K562 (cell line): ENCODE measurements around the gene IP6K2. TPM values are rescaled to one million over a fixed set of nuclear protein-coding genes. Genes with fewer than 3 reads are reported as not detected.

ENCODE experiments used
- BCOR ChIP-seq: fragments of 450-650 bp; IDR thresholded peaks from 2 replicates; pipeline ENCODE4 v1.6.1; 2016
- BRD4 ChIP-seq: fragments of 200-600 bp; sonication (generic); IDR thresholded peaks from 2 replicates; pipeline ENCODE4 v1.6.1; 2017; ENCODE audit warnings: inconsistent platforms
- CLOCK ChIP-seq: fragments of 250-450 bp; sonication (Bioruptor Pico); IDR thresholded peaks from 2 replicates; pipeline ENCODE4 v1.4.0; 2020; ENCODE audit warnings: mild to moderate bottlenecking, moderate library complexity, borderline replicate concordance
- CREB1 ChIP-seq, 2 experiments: sonication (generic) in 1 of 2; formaldehyde crosslinking in 1 of 2; IDR thresholded peaks; 2 replicates each; pipeline versions ENCODE4 v1.6.1 to v1.8.0; 2012 to 2022; ENCODE audit warnings: inconsistent platforms in 1 of 2, mild to moderate bottlenecking in 1 of 2, missing genetic modification reagents in 1 of 2, moderate library complexity in 1 of 2
- CSDE1 ChIP-seq, 2 experiments: fragments of 450-650 bp; IDR thresholded peaks; 2 replicates each; pipeline ENCODE4 v1.6.1; 2016; ENCODE audit warnings: mild to moderate bottlenecking in 1 of 2
- EHMT2 ChIP-seq: fragments of 450-650 bp; IDR thresholded peaks from 2 replicates; pipeline ENCODE4 v1.6.1; 2018; ENCODE audit warnings: antibody characterized with exemption
- MAFK ChIP-seq: IDR thresholded peaks from 2 replicates; pipeline ENCODE4 v1.6.1; 2011; ENCODE audit warnings: low read length, improper control_type of control experiment
- MCM3 ChIP-seq: fragments of 450-650 bp; IDR thresholded peaks from 2 replicates; pipeline ENCODE4 v1.6.1; 2016
- NFXL1 ChIP-seq: fragments of 450-650 bp; formaldehyde crosslinking; IDR thresholded peaks from 2 replicates; pipeline ENCODE4 v1.4.0; 2021; ENCODE audit warnings: mild to moderate bottlenecking
- POLR3G ChIP-seq: IDR thresholded peaks from 2 replicates; pipeline ENCODE4 v1.6.1; 2011; ENCODE audit not compliant: insufficient read length, insufficient replicate concordance; ENCODE audit errors: extremely low read depth
- SFPQ ChIP-seq: fragments of 200-400 bp; formaldehyde crosslinking; IDR thresholded peaks from 2 replicates; pipeline ENCODE4 v1.6.1; 2017; ENCODE audit warnings: mild to moderate bottlenecking, low read depth, low read length, moderate library complexity
- SMAD1 ChIP-seq: fragments of 150-350 bp; IDR thresholded peaks from 2 replicates; pipeline ENCODE4 v1.6.1; 2014; ENCODE audit warnings: low read length, low read depth; ENCODE audit not compliant: partially characterized antibody
- SMAD3 ChIP-seq: fragments of 450-650 bp; formaldehyde crosslinking; conservative IDR thresholded peaks from 2 replicates; pipeline ENCODE4 v1.4.0; 2020; ENCODE audit warnings: mild to moderate bottlenecking
- TEAD1 ChIP-seq, 2 experiments: fragments of 450-650 bp in 1 of 2; sonication (generic) in 1 of 2; formaldehyde crosslinking; IDR thresholded peaks; 2 replicates each; pipeline versions ENCODE4 v1.4.0 to v1.8.0; 2020 to 2022; ENCODE audit warnings: mild to moderate bottlenecking in 2 of 2, missing genetic modification reagents in 1 of 2
- USF2 ChIP-seq: sonication (generic); formaldehyde crosslinking; IDR thresholded peaks from 2 replicates; pipeline ENCODE4 v1.5.0; 2020; ENCODE audit warnings: missing genetic modification reagents
- ZNF263 ChIP-seq: sonication (generic); formaldehyde crosslinking; IDR thresholded peaks from 2 replicates; pipeline ENCODE4 v1.8.0; 2022; ENCODE audit warnings: mild to moderate bottlenecking, missing genetic modification reagents, borderline replicate concordance
- ZNF311 ChIP-seq: fragments of 250-450 bp; sonication (Bioruptor Pico); IDR thresholded peaks from 2 replicates; pipeline ENCODE4 v1.4.0; 2020; ENCODE audit warnings: mild to moderate bottlenecking, moderate library complexity
- ZNF511 ChIP-seq: sonication (generic); formaldehyde crosslinking; IDR thresholded peaks from 2 replicates; pipeline ENCODE4 v1.8.0; 2022; ENCODE audit warnings: mild to moderate bottlenecking, missing genetic modification reagents
- ZNF655 ChIP-seq: fragments of 250-450 bp; sonication (Bioruptor Pico); IDR thresholded peaks from 2 replicates; pipeline ENCODE4 v1.5.0; 2021
- polyA plus RNA-seq, 8 experiments: library from polyadenylated mRNA; depleted of rRNA in 4 of 8; stranded (reverse) in 5 of 8; unstranded in 3 of 8; fragments of >200 nt; fragmentation: Nextera tagmentation in 2 of 8; fragmentation: Illumina TruSeq in 1 of 8; extraction: Ambion mirVana in 2 of 8; extraction: Trizol in 1 of 8; gene quantifications; 2 replicates each; pipeline versions ENCODE4 v1.2.1 to v1.2.3, GENCODE V29; 2011 to 2014; ENCODE audit warnings: inconsistent platforms in 1 of 8, missing spikeins in 1 of 8
- total RNA-seq, 7 experiments: library from RNA; depleted of rRNA in 6 of 7; stranded (reverse); fragments of >200 nt in 6 of 7; fragmentation: Illumina TruSeq in 2 of 7; extraction: Trizol in 2 of 7; gene quantifications; 2 replicates each; pipeline versions ENCODE4 v1.2.1 to v1.2.3, GENCODE V29; 2011 to 2021; ENCODE audit warnings: low replicate concordance in 1 of 7

IP6K2 gene
- total and polyA plus RNA-seq, 9 of the 15 experiments (the other 6 are each of a cell fraction or from before 2014, with no cell fraction given), result 19.6 to 78.1 (median 48.0) TPM

GRCh38 chr3:48663489-48664312 lies 53.3 kb downstream of the IP6K2 start (continued):
- TF ChIP-seq MCM3, result no peak
- TF ChIP-seq MAFK, result no peak
- peak in 1 of 2 experiments; percentile 98; a peak in 2 of 4 replicates for TF ChIP-seq TEAD1 (CRISPR knock-in tag; IDR thresholded peaks at IDR 0.05)
- TF ChIP-seq ZNF263 (CRISPR knock-in tag), result no peak
- no peak for TF ChIP-seq BRD4
- TF ChIP-seq SFPQ, result no peak
- no peak for TF ChIP-seq CLOCK (CRISPR knock-in tag)
- no peak for TF ChIP-seq SMAD1
- TF ChIP-seq BCOR, result no peak
- TF ChIP-seq POLR3G, result no peak
- TF ChIP-seq CSDE1 (IDR thresholded peaks at IDR 0.05), result no peak
- no peak for TF ChIP-seq SMAD3 (CRISPR knock-in tag)
- no peak for TF ChIP-seq ZNF655 (CRISPR knock-in tag)
- peak; percentile 69 for TF ChIP-seq CREB1 (IDR thresholded peaks at IDR 0.05)
- peak; percentile 83 for TF ChIP-seq CREB1 (CRISPR knock-in tag; IDR thresholded peaks at IDR 0.05)
- TF ChIP-seq NFXL1, result no peak
- 0 out of 2 replicates have a peak, but pooled peaks have one; percentile 15 for TF ChIP-seq USF2 (CRISPR knock-in tag)
- TF ChIP-seq ZNF511 (CRISPR knock-in tag), result peak; percentile 33; the same call in 1 of the 2 replicates
- TF ChIP-seq ZNF311 (CRISPR knock-in tag), result no peak
- TF ChIP-seq EHMT2, result no peak
